EL (cell line): Measurements from ENCODE around the gene PRKAG1.

Source experiments
- DNase-seq: peaks from one replicate; pipeline ENCODE4 v3.0.0-alpha.2; 2016

The PRKAG1 gene

DNA sequence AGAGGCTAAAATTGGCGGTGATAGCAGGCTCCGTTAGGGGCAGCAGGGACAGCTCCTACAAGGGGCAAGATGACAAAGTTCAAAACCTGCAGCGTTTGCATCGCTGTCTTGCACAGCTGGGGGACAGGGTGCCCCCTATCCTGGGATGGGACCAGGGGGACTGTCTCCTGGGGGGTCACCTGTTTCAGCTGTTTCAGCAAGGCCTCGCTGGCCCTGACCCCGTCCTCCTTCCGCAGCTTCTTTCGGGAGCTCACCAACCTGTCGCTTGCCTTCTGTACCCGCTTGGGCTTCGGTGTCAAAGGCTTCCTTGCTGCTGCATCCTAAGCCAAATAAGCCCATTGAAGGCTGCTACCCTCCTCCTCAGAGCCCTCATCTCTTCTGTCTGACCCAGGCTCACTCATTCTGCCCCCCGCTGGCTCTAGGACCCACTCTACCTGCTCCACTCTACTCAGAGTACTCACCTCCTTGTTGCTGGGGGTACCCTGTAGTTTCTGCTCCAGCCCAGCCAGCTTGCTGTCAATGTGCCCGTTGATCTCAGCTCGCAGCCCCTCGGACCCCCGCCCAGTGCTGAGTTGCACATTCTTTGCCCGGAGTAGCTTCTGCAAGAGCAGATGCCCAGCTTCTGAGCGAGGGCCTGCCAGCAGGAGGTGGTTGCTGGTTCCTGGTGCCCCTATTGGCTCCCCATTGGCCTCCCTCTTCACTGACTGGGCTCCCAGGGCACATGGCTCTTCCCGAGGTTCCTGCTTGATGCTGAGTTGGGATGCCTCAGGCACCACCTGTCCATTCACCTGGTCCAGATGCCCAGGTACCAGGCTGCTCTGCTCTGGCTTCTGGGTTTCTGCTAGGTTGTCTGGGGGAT, 12.4 kb upstream of the PRKAG1 start:
- no peak for DNase-seq

DNA sequence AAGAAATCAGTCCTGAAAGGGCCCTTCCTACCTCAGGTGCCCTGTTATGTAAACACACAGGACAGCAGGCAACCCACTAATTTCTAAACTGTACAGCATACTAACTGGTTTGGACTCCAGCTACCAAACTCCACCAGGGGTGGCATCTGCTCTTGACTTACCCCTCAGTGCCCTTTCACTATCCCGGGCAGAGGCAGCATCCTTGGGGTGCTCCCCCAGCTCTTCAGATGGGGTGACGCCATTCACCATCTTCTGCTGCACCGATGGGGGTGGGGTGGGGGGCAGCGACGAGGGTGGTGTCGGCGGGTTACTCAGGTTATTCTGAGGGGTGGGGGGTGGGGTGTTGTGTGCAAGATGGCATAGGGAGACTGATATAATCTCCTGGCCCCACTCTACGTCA, 11.5 kb upstream of the PRKAG1 start:
- no peak for DNase-seq

DNA sequence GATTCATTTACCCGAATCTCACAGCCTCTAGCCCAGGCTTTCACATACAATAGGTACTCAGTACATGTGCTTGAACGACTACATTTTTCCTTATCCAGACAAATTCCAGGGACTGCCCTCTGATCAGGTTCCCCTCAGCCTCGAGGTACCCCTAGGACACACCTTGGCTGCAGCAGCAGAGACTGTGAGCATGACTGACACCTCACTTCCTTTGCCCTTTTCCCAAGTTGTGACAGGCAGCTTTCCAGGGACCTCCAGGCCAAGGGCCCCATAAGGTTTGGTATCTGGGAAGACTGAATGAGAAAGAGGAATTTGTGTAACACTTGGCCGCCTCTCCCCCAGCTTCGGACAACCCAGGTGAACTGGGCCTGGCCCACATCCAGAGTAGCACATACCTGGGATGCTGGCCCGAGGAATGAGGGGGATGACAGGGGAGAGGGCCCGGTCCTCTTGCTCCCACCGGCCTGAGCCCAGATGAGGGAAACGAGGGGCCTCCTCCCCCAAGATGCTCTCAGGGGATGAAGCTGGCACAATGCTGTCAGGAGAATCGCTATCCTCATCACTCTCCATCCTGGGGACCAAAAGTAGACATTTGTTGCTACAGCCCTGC, 10.2 kb upstream of the PRKAG1 start:
- DNase-seq = no peak

DNA sequence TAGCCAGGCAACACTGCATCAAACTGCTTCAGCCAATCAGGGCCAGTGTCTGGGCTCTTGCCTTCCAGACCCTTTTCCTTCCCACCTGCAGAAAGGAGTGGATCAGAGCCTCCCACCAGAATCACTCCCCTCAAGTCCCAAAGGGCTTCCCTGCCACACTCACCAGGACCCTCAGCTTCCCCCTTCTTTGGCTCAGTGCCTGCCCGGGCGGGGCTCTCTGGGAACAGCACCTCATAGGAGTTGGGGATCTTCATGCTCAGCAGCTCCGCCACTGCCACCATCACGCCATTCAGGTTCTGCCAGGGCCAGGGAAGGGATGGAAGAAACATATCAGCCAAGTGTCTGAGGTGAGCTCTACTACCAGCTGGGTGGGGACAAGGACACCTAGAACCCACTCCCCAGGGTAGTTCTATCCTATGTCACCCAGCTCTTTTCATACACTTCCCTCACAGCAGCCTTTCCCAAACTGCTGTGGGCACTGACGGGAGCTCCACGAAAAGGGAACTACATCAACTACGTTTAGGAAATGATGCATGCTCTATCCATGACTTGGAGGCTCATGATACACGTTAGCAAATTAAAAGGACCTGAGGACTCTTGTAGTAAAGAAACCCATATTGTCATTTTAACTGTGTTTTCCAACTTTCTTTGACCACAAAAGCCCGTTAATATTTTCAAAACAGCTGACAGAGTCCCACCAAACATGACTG, 9.4 kb upstream of the PRKAG1 start:
- DNase-seq = no peak

DNA sequence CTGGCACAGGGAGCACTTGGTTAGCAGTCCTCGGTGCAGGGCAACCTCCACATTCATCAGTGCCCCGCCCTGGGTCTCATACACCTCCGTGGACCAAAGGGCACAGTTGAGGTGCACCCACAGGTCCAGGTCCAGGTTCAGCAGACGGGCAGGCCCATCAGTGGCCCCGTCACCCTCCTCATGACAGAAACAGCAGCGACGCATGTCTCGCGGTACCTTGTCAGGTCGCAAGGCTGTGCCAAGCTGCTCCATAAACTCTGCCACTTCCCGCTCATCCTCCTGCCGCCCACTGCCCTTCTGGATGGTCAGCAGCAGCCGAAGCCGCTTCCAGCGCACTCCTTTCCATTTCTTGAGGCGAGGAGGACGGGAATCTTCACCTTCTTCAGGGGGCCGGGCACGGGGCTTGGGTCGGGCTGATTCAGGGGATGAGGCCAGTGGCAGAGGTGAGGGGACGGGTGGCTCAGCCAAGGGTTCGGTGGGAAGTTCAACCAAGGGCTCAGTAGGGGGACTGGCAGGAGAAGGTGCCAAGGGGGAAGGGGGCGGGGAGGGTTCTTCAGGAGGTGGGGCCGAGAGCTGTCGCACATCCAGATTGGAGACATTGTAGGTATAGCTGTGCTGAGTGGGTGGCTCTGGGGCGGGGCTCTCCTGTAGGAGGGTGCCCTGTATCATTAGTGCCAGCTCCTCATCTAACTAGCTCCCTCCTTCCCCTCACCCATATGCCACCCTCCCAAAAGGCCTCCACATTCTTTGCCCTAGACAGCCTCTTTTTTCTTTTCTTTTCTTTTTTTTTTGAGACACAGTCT, 8.3 kb upstream of the PRKAG1 start:
- DNase-seq = no peak

DNA sequence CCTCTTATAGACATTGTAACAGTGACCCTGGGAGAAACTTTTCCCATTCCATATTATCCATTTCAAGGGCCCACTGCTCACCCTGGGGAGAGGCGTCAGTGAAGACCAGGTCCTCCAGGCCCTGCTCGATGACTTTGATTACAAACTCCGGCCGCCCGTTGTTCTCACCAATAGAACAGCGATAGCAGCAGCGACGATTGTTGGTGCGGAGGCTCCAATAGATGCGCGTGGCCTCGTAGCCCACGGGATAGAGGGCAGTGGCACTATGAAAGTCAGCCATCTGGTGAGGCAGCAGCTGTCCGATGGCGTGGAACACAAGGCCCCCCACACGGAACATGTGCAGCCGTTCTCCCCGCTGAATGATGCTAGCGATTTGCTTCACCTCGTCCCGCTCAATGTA, 7.5 kb upstream of the PRKAG1 start:
- no peak for DNase-seq

DNA sequence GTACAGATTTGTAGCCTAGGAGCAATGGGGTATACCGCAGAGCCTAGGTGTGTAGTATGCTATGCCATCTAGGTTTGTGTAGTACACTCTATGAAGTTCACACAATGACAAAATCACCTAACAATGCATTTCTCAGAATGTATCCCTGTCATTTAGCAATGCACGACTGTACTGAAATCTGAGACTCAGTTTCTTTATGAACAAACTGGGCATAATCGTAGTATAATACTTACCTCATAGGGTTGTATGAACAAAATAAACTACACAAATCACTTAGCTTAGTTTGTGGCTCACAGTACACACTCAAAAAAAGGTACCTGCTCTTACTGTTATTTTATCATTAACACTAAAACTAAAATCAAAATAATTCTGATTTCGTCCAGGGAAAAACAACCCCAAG, 6.9 kb upstream of the PRKAG1 start:
- no peak for DNase-seq

DNA sequence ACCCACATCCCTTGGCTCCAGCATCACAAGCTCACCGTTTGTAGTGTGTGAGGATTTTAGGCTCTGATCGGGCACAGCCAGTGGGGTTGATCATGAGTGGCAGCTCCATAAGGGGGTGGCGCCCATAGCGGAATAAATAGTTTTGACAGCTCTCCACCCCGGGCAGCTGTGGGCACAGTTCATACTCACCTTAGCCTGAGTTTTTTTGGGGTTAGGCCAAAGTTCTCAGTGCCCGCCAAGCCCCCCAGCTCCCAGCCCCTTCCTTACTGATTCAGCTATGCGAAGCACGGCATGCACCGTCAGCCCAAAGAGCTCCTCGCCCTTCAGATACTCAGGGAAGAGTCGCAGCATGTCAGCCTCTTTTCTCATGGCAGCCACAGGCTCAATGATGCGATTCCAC, 6.0 kb upstream of the PRKAG1 start:
- no peak for DNase-seq

- DNase-seq = no peak
Measured at GRCh38 chr12:49023812-49024211, 5.2 kb upstream of the PRKAG1 start.

DNA sequence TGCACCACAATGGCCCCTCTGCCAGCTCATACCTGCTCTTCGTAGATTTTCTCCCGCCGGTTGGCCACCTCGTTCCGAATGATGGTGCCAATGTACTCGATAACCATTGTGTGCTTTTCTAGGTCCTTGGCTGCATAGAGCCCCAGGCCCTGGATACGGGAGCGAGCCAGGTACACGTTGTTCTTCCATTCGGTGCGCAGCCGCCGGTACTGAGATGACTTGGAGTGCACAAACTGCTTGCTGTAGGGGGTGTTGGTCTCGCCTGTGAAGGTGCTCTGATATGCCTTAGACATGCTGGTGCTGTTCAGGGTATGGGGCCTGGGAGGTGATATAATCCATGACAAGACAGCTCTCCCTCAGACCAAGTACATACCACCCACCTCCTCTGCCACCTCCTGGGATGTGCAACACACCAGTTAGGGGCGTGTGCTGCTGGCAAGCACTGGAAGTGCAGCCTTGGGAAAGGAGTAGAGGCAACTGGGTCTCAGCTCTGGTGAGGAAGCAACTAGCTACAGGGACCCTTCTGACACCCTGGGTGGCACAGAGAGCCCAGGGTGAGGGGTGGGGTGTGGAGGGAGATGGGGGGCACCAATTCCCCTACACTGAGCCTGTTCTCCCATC, 4.1 kb upstream of the PRKAG1 start:
- no peak for DNase-seq

GRCh38 chr12:49021292-49021915, 2.8 kb upstream of the PRKAG1 start:
- no peak for DNase-seq

DNA sequence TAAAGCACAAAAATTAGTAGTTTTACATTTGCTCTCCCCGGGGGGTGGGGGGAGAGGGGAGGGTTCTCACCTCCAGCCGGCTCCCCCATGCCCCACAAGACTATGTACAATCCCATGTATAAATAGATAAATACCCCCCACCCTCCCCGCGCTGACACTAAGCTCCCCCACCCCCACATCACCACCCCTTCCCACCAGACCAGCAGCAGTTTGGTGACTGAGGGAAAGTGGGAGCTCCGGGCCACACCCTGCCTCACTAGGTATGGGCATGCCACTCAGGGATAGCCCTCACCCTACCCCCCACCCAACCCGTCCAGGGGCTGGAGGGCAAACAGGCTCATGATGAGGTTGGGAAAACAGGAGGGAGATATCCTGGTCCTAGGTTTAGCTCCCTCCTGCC, 1.9 kb upstream of the PRKAG1 start:
- no peak for DNase-seq

DNA sequence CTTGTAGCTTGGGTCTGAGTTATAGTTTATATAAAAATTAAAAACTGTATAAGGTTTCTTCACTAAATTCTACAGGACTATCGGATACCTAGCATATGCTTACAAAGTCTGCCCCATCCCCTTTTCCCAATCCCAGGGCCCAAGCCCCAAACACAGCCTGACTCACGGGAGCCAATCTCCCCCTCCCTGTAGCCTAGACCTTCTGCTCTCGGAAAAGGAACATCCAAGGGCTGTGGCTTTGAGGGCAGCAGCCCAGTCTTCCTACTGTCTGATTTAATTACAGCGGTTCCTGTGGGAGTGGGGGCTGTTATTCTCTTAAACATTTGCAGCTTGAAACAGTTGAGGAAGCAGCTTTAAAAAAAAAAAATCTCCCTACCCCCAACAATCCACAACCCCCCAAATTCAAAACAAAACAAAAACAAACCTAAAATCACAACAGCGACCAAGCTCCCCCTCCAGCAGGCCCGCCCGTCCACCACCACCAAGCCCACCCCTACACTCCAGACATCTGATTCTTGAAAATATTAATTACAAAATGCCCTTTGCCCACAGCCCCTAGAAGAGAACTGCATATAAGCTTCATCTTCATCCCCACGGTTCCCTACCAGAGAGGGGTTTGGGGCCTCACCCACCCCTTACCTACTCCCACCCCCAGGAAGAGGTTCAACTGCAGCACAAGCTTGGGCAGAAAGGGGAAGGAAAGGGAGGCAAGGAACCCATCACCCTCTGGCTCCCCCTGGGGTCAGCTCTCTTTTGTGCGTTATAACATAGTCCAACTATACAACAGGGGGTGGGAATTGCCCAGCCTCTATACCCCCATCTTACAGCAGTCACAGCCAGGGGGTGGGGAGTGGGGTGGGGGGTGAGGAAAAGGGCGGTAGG, 1.1 kb upstream of the PRKAG1 start:
- DNase-seq = peak; percentile 52

DNA sequence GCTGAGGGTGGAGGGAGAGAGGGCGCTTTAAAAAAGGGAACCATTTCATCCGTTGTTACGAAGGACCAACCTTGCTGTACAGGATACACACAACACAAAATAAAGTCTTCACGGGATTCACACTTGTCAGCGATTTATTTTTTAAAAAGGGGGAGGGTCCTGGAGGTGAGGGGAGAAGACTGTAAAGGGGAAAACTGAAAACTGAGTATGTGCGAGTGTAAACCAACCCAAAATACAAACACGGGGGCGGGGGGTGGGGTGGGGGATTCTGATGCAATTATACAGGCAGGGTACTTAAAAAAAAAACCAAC, 499 bp upstream of the PRKAG1 start:
- no peak for DNase-seq

DNA sequence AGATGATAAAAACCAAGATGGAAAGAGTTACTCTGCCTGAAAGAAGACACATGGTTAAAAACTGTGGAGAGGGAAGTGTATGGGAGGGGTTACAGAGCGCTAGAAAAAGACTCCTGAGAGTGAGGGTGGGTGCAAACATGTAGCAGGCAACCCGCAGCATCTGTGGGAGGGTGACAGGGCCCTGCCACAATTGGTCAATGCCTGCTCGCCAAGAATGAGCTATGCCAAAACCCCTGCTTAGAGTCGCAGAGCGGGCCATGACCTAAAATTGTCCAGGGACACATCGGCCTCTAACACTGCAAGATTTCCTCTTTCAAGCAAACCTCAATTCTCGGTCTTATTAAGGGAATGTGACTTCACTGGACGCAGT, 700 bp downstream of the PRKAG1 start:
- DNase-seq = peak; percentile 54

- no peak for DNase-seq
Measured at GRCh38 chr12:49015196-49015595, 3.4 kb downstream of the PRKAG1 start.

GRCh38 chr12:49014547-49014946, 4.0 kb downstream of the PRKAG1 start:
- peak; percentile 37 for DNase-seq

DNA sequence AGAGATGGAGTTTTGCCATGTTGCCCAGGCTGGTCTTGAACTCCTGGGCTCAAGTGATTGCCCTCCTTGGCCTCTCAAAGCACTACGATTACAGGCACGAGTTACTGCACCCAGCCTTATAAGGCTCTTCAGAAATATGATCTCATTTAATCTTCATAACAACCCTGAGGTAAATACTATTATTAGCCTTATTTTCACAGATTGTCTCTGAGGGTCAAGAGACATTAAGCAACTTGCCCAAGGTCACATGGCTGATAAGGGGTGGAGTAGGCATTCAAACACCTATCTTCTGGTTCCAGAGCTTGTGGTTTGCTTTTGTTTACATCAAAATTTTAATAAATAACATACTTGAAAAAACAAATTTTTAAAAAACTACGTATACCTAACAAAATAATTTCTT, 5.1 kb downstream of the PRKAG1 start:
- DNase-seq = no peak

GRCh38 chr12:49012739-49013138, 5.8 kb downstream of the PRKAG1 start:
- DNase-seq = no peak

DNA sequence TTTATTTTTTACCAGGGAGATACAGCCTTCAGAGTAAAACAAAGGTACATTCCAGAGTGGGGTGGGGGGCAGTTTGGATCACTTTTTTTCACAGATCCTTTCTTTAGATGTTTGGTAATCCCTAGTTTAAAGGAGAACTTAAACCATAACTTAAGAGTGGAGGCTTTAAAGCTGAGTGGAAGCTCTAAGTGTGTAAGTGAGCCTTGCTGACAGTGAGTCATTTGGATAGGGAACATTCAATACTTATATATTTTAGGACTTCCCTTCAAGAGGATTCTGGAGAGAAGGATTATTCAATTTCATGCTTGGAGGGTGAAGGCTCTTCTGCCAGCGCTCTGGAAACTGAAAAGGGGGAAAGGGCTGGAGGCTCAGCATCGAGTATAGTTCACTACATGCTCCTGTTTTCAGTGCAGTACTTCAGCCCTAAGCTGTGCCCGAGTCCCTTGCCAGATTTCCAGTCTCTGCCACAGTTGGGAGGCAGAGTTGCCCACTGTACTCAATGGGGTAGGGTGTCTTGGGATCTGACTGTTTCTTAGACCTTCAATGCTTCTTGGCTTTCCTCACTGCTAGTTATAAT, 8.4 kb downstream of the PRKAG1 start:
- no peak for DNase-seq

- DNase-seq = no peak
Measured at GRCh38 chr12:49008943-49009342, 9.6 kb downstream of the PRKAG1 start.
